SK-N-SH treated with all-trans-retinoic acid at 6 μM for 48 hours (cell line): Measurements from ENCODE around the gene VPS4B.

Experiments used
- ATAC-seq: fragments of 200-7000 bp; cut with Tn5 transposase; 3 replicates; pipeline ENCODE4 v1.9.1; 2020; ENCODE audit warnings: mild to moderate bottlenecking, moderate library complexity
- ARNTL ChIP-seq: fragments of 450-650 bp; formaldehyde crosslinking; IDR thresholded peaks from 2 replicates; pipeline ENCODE4 v1.5.0; 2020; ENCODE audit warnings: low read depth, mild to moderate bottlenecking, moderate library complexity, borderline replicate concordance
- CREB5 ChIP-seq: fragments of 250-450 bp; sonication (Bioruptor Pico); IDR thresholded peaks from 2 replicates; pipeline ENCODE4 v1.5.1; 2020; ENCODE audit warnings: low read depth, mild to moderate bottlenecking, moderate library complexity
- CSDC2 ChIP-seq: fragments of 250-450 bp; sonication (Bioruptor Pico); IDR thresholded peaks from 2 replicates; pipeline ENCODE4 v1.5.0; 2020; ENCODE audit warnings: mild to moderate bottlenecking, moderate library complexity
- ESRRG ChIP-seq: fragments of 250-450 bp; sonication (Bioruptor Pico); IDR thresholded peaks from 2 replicates; pipeline ENCODE4 v1.6.1; 2021; ENCODE audit warnings: mild to moderate bottlenecking
- GLIS3 ChIP-seq: fragments of 250-450 bp; sonication (Bioruptor Pico); IDR thresholded peaks from 2 replicates; pipeline ENCODE4 v1.5.0; 2020; ENCODE audit warnings: mild to moderate bottlenecking, moderate library complexity
- ISL1 ChIP-seq: fragments of 250-450 bp; sonication (Bioruptor Pico); IDR thresholded peaks from 2 replicates; pipeline ENCODE4 v2.1.2; 2022; ENCODE audit warnings: mild to moderate bottlenecking, moderate library complexity
- OSR1 ChIP-seq: fragments of 250-450 bp; sonication (Bioruptor Pico); IDR thresholded peaks from 2 replicates; pipeline ENCODE4 v1.8.0; 2022; ENCODE audit warnings: moderate library complexity, mild to moderate bottlenecking, inconsistent platforms
- POU6F1 ChIP-seq: fragments of 250-450 bp; sonication (Bioruptor Pico); IDR thresholded peaks from 2 replicates; pipeline ENCODE4 v1.8.0; 2021; ENCODE audit warnings: low read depth, mild to moderate bottlenecking, moderate library complexity, borderline replicate concordance
- PPARA ChIP-seq: fragments of 250-450 bp; sonication (Bioruptor Pico); IDR thresholded peaks from 2 replicates; pipeline ENCODE4 v1.5.0; 2020; ENCODE audit warnings: mild to moderate bottlenecking, borderline replicate concordance
- RARB ChIP-seq: fragments of 250-450 bp; sonication (Bioruptor Pico); IDR thresholded peaks from 2 replicates; pipeline ENCODE4 v1.8.0; 2021; ENCODE audit warnings: mild to moderate bottlenecking, moderate library complexity
- TCF4 ChIP-seq: fragments of 250-450 bp; sonication (Bioruptor Pico); IDR thresholded peaks from 2 replicates; pipeline ENCODE4 v1.8.0; 2021; ENCODE audit warnings: mild to moderate bottlenecking, moderate library complexity, borderline replicate concordance
- TOX ChIP-seq: fragments of 250-450 bp; sonication (Bioruptor Pico); IDR thresholded peaks from 2 replicates; pipeline ENCODE4 v1.8.0; 2021; ENCODE audit warnings: mild to moderate bottlenecking, moderate library complexity, borderline replicate concordance
- TSHZ2 ChIP-seq: fragments of 250-450 bp; sonication (Bioruptor Pico); IDR thresholded peaks from 2 replicates; pipeline ENCODE4 v1.5.0; 2020; ENCODE audit warnings: mild to moderate bottlenecking, moderate library complexity
- ZC3H10 ChIP-seq: fragments of 250-450 bp; sonication (Bioruptor Pico); IDR thresholded peaks from 2 replicates; pipeline ENCODE4 v1.5.1; 2021; ENCODE audit warnings: mild to moderate bottlenecking, moderate library complexity
- ZFP3 ChIP-seq: fragments of 250-450 bp; sonication (Bioruptor Pico); IDR thresholded peaks from 2 replicates; pipeline ENCODE4 v1.5.0; 2020; ENCODE audit warnings: mild to moderate bottlenecking, moderate library complexity
- ZFP30 ChIP-seq: fragments of 450-650 bp; formaldehyde crosslinking; IDR thresholded peaks from 2 replicates; pipeline ENCODE4 v1.5.0; 2022; ENCODE audit warnings: mild to moderate bottlenecking, moderate library complexity
- ZNF565 ChIP-seq: fragments of 450-650 bp; formaldehyde crosslinking; conservative IDR thresholded peaks from 2 replicates; pipeline ENCODE4 v1.5.0; 2020; ENCODE audit warnings: low read depth, mild to moderate bottlenecking, moderate library complexity
- ZNF8 ChIP-seq: fragments of 450-650 bp; formaldehyde crosslinking; IDR thresholded peaks from 2 replicates; pipeline ENCODE4 v1.5.0; 2020; ENCODE audit warnings: mild to moderate bottlenecking, moderate library complexity

VPS4B gene

GRCh38 chr18:63430526-63430925, 8.2 kb upstream of the VPS4B start:
- no peak for ATAC-seq
- TF ChIP-seq ZFP30 (CRISPR knock-in tag) (no peak), OSR1 (no peak), ZNF565 (CRISPR knock-in tag) (no peak), TSHZ2 (no peak)

GRCh38 chr18:63427558-63427957, 5.3 kb upstream of the VPS4B start:
- no peak for TF ChIP-seq GLIS3 (CRISPR knock-in tag)
- TF ChIP-seq ZFP30 (CRISPR knock-in tag): no peak
- no peak for TF ChIP-seq ZNF565 (CRISPR knock-in tag)
- no peak for TF ChIP-seq TSHZ2
- no peak for TF ChIP-seq POU6F1 (CRISPR knock-in tag)
- no peak for TF ChIP-seq RARB (CRISPR knock-in tag)
- TF ChIP-seq ESRRG: no peak
- TF ChIP-seq ZFP3: no peak
- TF ChIP-seq ZC3H10 (CRISPR knock-in tag): no peak
- no peak for TF ChIP-seq ISL1 (CRISPR knock-in tag)
- no peak for ATAC-seq

- no peak for TF ChIP-seq TOX (CRISPR knock-in tag)
- 0 out of 2 replicates have a peak, but pooled peaks have one; percentile 15 for TF ChIP-seq ZNF8 (CRISPR knock-in tag)
- TF ChIP-seq TCF4 (CRISPR knock-in tag): no peak
- no peak for TF ChIP-seq ISL1 (CRISPR knock-in tag)
- TF ChIP-seq ARNTL: no peak
- TF ChIP-seq ZFP30 (CRISPR knock-in tag): 0 out of 2 replicates have a peak, but pooled peaks have one; percentile 24
- 0 out of 2 replicates have a peak, but pooled peaks have one; percentile 39 for TF ChIP-seq CSDC2 (CRISPR knock-in tag)
- TF ChIP-seq PPARA: no peak
- TF ChIP-seq TSHZ2: peak; percentile 78; the same call in 1 of the 2 replicates
- TF ChIP-seq ZFP3: no peak
- TF ChIP-seq CREB5 (CRISPR knock-in tag): no peak
- TF ChIP-seq, all 23 proteins: peak for 4
- ATAC-seq: peak; percentile 64
Measured at GRCh38 chr18:63422864-63423304, 608 bp upstream of the VPS4B start.
